ENCODE results near the gene CTRB1. TPM values are rescaled to one million over a fixed set of nuclear protein-coding genes. Genes with fewer than 3 reads are reported as not detected.
A peak's percentile ranks its signal among the peaks of the same experiment; 100 is the strongest.

CTRB1 gene
- total and polyA plus RNA-seq, 2 of the 13 experiments (the other 11 are each of a cell fraction or from before 2014, with no cell fraction given) = not detected

GRCh38 chr16:75264999-75265910, 46.5 kb downstream of the CTRB1 start (continued):
- TF ChIP-seq ZNF546 (CRISPR knock-in tag; conservative IDR thresholded peaks at IDR 0.05) (no peak), ZNF644 (CRISPR knock-in tag; IDR thresholded peaks at IDR 0.05; ENCODE audit: low read depth) (no peak), HOXD1 (CRISPR knock-in tag; IDR thresholded peaks at IDR 0.05) (no peak), MIER3 (CRISPR knock-in tag; IDR thresholded peaks at IDR 0.05; ENCODE audit: borderline replicate concordance) (no peak), ZNF281 (CRISPR knock-in tag; IDR thresholded peaks at IDR 0.05; ENCODE audit: borderline replicate concordance) (peak; percentile 70; the same call in 1 of the 2 replicates), RBAK (CRISPR knock-in tag; IDR thresholded peaks at IDR 0.05) (no peak), IKZF4 (CRISPR knock-in tag; IDR thresholded peaks at IDR 0.05; ENCODE audit: borderline replicate concordance, low read depth, not compliant biosample characterization) (no peak), HES4 (CRISPR knock-in tag; IDR thresholded peaks at IDR 0.05; ENCODE audit: borderline replicate concordance) (no peak), MEF2D (CRISPR knock-in tag; IDR thresholded peaks at IDR 0.05) (peak; percentile 48; the same call in 1 of the 2 replicates), ZNF704 (CRISPR knock-in tag; IDR thresholded peaks at IDR 0.05; ENCODE audit: borderline replicate concordance) (no peak), ADNP (CRISPR knock-in tag; IDR thresholded peaks at IDR 0.05) (no peak), ZNF335 (CRISPR knock-in tag; IDR thresholded peaks at IDR 0.05) (no peak)
- TF ChIP-seq, protein P1, sequence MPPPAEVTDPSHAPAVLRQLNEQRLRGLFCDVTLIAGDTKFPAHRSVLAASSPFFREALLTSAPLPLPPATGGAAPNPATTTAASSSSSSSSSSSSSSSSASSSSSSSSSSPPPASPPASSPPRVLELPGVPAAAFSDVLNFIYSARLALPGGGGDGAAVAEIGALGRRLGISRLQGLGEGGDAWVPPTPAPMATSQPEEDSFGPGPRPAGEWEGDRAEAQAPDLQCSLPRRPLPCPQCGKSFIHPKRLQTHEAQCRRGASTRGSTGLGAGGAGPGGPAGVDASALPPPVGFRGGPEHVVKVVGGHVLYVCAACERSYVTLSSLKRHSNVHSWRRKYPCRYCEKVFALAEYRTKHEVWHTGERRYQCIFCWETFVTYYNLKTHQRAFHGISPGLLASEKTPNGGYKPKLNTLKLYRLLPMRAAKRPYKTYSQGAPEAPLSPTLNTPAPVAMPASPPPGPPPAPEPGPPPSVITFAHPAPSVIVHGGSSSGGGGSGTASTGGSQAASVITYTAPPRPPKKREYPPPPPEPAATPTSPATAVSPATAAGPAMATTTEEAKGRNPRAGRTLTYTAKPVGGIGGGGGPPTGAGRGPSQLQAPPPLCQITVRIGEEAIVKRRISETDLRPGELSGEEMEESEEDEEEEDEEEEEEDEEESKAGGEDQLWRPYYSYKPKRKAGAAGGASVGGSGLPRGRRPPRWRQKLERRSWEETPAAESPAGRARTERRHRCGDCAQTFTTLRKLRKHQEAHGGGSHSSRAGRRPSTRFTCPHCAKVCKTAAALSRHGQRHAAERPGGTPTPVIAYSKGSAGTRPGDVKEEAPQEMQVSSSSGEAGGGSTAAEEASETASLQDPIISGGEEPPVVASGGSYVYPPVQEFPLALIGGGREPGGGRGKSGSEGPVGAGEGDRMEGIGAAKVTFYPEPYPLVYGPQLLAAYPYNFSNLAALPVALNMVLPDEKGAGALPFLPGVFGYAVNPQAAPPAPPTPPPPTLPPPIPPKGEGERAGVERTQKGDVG (CRISPR knock-in tag; IDR thresholded peaks at IDR 0.05; ENCODE audit: borderline replicate concordance) = no peak
- TF ChIP-seq, protein P2, sequence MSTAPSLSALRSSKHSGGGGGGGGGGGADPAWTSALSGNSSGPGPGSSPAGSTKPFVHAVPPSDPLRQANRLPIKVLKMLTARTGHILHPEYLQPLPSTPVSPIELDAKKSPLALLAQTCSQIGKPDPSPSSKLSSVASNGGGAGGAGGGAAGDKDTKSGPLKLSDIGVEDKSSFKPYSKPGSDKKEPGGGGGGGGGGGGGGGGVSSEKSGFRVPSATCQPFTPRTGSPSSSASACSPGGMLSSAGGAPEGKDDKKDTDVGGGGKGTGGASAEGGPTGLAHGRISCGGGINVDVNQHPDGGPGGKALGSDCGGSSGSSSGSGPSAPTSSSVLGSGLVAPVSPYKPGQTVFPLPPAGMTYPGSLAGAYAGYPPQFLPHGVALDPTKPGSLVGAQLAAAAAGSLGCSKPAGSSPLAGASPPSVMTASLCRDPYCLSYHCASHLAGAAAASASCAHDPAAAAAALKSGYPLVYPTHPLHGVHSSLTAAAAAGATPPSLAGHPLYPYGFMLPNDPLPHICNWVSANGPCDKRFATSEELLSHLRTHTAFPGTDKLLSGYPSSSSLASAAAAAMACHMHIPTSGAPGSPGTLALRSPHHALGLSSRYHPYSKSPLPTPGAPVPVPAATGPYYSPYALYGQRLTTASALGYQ (CRISPR knock-in tag; IDR thresholded peaks at IDR 0.05) = no peak
- TF ChIP-seq, protein P3, sequence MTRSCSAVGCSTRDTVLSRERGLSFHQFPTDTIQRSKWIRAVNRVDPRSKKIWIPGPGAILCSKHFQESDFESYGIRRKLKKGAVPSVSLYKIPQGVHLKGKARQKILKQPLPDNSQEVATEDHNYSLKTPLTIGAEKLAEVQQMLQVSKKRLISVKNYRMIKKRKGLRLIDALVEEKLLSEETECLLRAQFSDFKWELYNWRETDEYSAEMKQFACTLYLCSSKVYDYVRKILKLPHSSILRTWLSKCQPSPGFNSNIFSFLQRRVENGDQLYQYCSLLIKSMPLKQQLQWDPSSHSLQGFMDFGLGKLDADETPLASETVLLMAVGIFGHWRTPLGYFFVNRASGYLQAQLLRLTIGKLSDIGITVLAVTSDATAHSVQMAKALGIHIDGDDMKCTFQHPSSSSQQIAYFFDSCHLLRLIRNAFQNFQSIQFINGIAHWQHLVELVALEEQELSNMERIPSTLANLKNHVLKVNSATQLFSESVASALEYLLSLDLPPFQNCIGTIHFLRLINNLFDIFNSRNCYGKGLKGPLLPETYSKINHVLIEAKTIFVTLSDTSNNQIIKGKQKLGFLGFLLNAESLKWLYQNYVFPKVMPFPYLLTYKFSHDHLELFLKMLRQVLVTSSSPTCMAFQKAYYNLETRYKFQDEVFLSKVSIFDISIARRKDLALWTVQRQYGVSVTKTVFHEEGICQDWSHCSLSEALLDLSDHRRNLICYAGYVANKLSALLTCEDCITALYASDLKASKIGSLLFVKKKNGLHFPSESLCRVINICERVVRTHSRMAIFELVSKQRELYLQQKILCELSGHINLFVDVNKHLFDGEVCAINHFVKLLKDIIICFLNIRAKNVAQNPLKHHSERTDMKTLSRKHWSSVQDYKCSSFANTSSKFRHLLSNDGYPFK (CRISPR knock-in tag; IDR thresholded peaks at IDR 0.05; ENCODE audit: borderline replicate concordance) = no peak; the same call in 1 of the 2 replicates
